HepG2 (cell line): ENCODE data around the gene PEX14. TPM values are rescaled to one million over a fixed set of nuclear protein-coding genes. Genes with fewer than 3 reads are reported as not detected.

Source experiments
- ATAC-seq: fragments of 200-7000 bp; cut with Tn5 transposase; 3 replicates; pipeline ENCODE4 v1.9.1; 2020; ENCODE audit warnings: mild to moderate bottlenecking, moderate library complexity
- BruUV-seq: library from RNA; stranded (reverse); fragments of 400-500 nt; replicated peaks from 2 replicates; lab custom pipeline; 2021; lab: Mats Ljungman, UMichigan
- CTCF ChIA-PET: fragments of 300-600 bp; formaldehyde crosslinking; extraction: SDS; loops from one replicate; lab custom pipeline; 2021; ENCODE audit warnings: low total read pairs, inconsistent platforms, low intra/inter-chr PET ratio; lab: Yijun Ruan, JAX
- POLR2A ChIA-PET: fragments of 350-600 bp; sonication (Branson Sonifier 250); formaldehyde crosslinking; loops from one replicate; lab custom pipeline; 2020; ENCODE audit warnings: antibody characterized with exemption, inconsistent platforms; lab: Yijun Ruan, JAX
- DNase-seq: peaks from one replicate; pipeline ENCODE4 v3.0.0-alpha.2; 2015; ENCODE audit warnings: low spot score
- FAIRE-seq: peaks from 3 replicates; lab custom pipeline; 2011; peaks lifted over from hg19 to GRCh38; lab: Jason Lieb, UNC
- H2AFZ ChIP-seq: one replicate; pipeline ENCODE4 v1.6.1; 2011; ENCODE audit warnings: low read length, inconsistent platforms
- H3K27ac ChIP-seq: fragments of 300-600 bp; 3 replicates; pipeline ENCODE4 v1.8.0; 2011; ENCODE audit warnings: mixed run types, mild to moderate bottlenecking, mixed read lengths, low read length, inconsistent platforms; ENCODE audit not compliant: insufficient read depth; ENCODE audit errors: extremely low read length
- H3K27me3 ChIP-seq, 2 experiments: fragments of 200-600 bp in 1 of 2; 2 replicates in 1 of 2; 3 replicates in 1 of 2; pipeline versions ENCODE4 v1.6.0 to v1.8.0; 2011; ENCODE audit warnings: low read length in 2 of 2, mild to moderate bottlenecking in 2 of 2, moderate library complexity in 2 of 2, inconsistent platforms in 1 of 2; ENCODE audit not compliant: insufficient read depth in 2 of 2, control insufficient read depth in 1 of 2
- H3K36me3 ChIP-seq, 2 experiments: fragments of 200-600 bp in 1 of 2; replicated peaks in 1 of 2; 2 replicates in 1 of 2; 3 replicates in 1 of 2; pipeline versions ENCODE4 v1.5.1 to v1.8.0; 2011; ENCODE audit warnings: low read length in 2 of 2, inconsistent platforms in 1 of 2; ENCODE audit not compliant: insufficient read depth in 2 of 2, control insufficient read depth in 1 of 2
- H3K4me1 ChIP-seq: 2 replicates; pipeline ENCODE4 v1.5.1; 2012; ENCODE audit warnings: low read length, inconsistent platforms; ENCODE audit not compliant: insufficient read depth
- H3K4me2 ChIP-seq: 2 replicates; pipeline ENCODE4 v1.6.0; 2011; ENCODE audit warnings: low read depth, low read length, inconsistent platforms
- H3K4me3 ChIP-seq, 3 experiments: fragments of 200-600 bp in 1 of 3; sonication (generic), shearing (Covaris generic) in 1 of 3; replicated peaks in 1 of 3; 2 replicates each; pipeline ENCODE4 v1.5.1; 2011 to 2016; ENCODE audit warnings: low read length in 3 of 3, inconsistent platforms in 2 of 3, low read depth in 2 of 3, mild to moderate bottlenecking in 2 of 3, control low read depth in 1 of 3, mixed read lengths in 1 of 3; ENCODE audit not compliant: insufficient read depth in 1 of 3
- H3K79me2 ChIP-seq: one replicate; pipeline ENCODE4 v1.6.1; 2011; ENCODE audit warnings: low read length, inconsistent platforms; ENCODE audit not compliant: insufficient read depth
- H3K9ac ChIP-seq: 2 replicates; pipeline ENCODE4 v1.6.0; 2011; ENCODE audit warnings: mild to moderate bottlenecking, low read depth, low read length, inconsistent platforms; ENCODE audit not compliant: insufficient read depth
- H3K9me3 ChIP-seq: 2 replicates; pipeline ENCODE4 v1.5.1; 2012; ENCODE audit warnings: mild to moderate bottlenecking, low read length
- H4K20me1 ChIP-seq: 2 replicates; pipeline ENCODE4 v1.6.0; 2011; ENCODE audit warnings: inconsistent platforms, mild to moderate bottlenecking, low read length, moderate library complexity; ENCODE audit not compliant: insufficient read depth
- ARNT2 ChIP-seq: sonication (generic); formaldehyde crosslinking; IDR thresholded peaks from 2 replicates; pipeline ENCODE4 v1.8.0; 2022; ENCODE audit warnings: mild to moderate bottlenecking, low read depth, missing genetic modification reagents, moderate library complexity
- FIP1L1 ChIP-seq: fragments of 200-400 bp; formaldehyde crosslinking; IDR thresholded peaks from 2 replicates; pipeline ENCODE4 v1.6.1; 2018; ENCODE audit warnings: low read depth, mild to moderate bottlenecking, low read length, moderate library complexity, borderline replicate concordance; ENCODE audit not compliant: insufficient read depth
- LCORL ChIP-seq, 2 experiments: fragments of 450-650 bp in 1 of 2; sonication (generic) in 1 of 2; formaldehyde crosslinking in 1 of 2; IDR thresholded peaks; 2 replicates each; pipeline versions ENCODE4 v1.5.0 to v1.6.1; 2017 to 2020; ENCODE audit warnings: antibody characterized with exemption in 1 of 2, missing genetic modification reagents in 1 of 2
- SP5 ChIP-seq: IDR thresholded peaks from 2 replicates; pipeline ENCODE4 v1.6.1; 2016; ENCODE audit warnings: low read depth, borderline replicate concordance
- ZNF616 ChIP-seq: sonication (generic); formaldehyde crosslinking; IDR thresholded peaks from 2 replicates; pipeline ENCODE4 v1.5.0; 2020; ENCODE audit warnings: low read depth, mild to moderate bottlenecking, missing genetic modification reagents
- ZNF672 ChIP-seq: sonication (generic); formaldehyde crosslinking; IDR thresholded peaks from 2 replicates; pipeline ENCODE4 v1.8.1; 2022; ENCODE audit warnings: missing genetic modification reagents
- ZNF776 ChIP-seq: sonication (generic); formaldehyde crosslinking; IDR thresholded peaks from 2 replicates; pipeline ENCODE4 v1.4.0; 2020; ENCODE audit warnings: mild to moderate bottlenecking, missing genetic modification reagents
- WGBS: methylation state at CpG from one replicate; pipeline ENCODE4 v1.1.6; 2017; ENCODE audit warnings: low lambda C conversion rate; 5-methylcytosine and 5-hydroxymethylcytosine counted together
- in situ Hi-C: cut with HindIII; loops from 2 replicates; pipeline ENCODE4 v1.10.0; 2017; ENCODE audit warnings: low pct_unique_long_range_greater_than_20kb; ENCODE audit not compliant: extremely low pct_ligation_motif_present
- intact Hi-C: fragments of 100-400 bp; cut with micrococcal nuclease; formaldehyde crosslinking; loops from one replicate; pipeline ENCODE4 v1.10.0; 2022; ENCODE audit not compliant: unreplicated experiment
- polyA plus RNA-seq, 8 experiments: library from polyadenylated mRNA; depleted of rRNA in 3 of 8; stranded (reverse) in 7 of 8; unstranded in 1 of 8; fragments of >200 nt; fragmentation: Illumina TruSeq in 4 of 8; extraction: Trizol in 4 of 8; gene quantifications; 2 replicates each; pipeline versions ENCODE4 v1.2.1 to v1.2.3, GENCODE V29; 2011 to 2016; ENCODE audit warnings: low read depth in 4 of 8, missing spikeins in 1 of 8, mixed read lengths in 1 of 8; ENCODE audit not compliant: insufficient read depth in 1 of 8
- total RNA-seq, 5 experiments: library from RNA; depleted of rRNA; stranded (reverse); fragments of >200 nt; fragmentation: Illumina TruSeq; extraction: Trizol; gene quantifications; 2 replicates each; pipeline ENCODE4 v1.2.3, GENCODE V29; 2016; ENCODE audit warnings: low read depth in 1 of 5
- TF ChIP-seq, protein P1 (sequence below): sonication (generic); formaldehyde crosslinking; conservative IDR thresholded peaks from 2 replicates; pipeline ENCODE4 v1.8.1; 2023; ENCODE audit warnings: missing genetic modification reagents

The PEX14 gene
- total and polyA plus RNA-seq, 2 of the 13 experiments (the other 11 are each of a cell fraction or from before 2014, with no cell fraction given): 6.5 to 9.9 TPM

- Histone ChIP-seq H3K36me3 (no peaks in the 10 kb centered on the region), H2AFZ (no peak overlapping the region), H3K4me1 (peaks cover 13% of the 10 kb centered on the region), H3K4me2 (no peak overlapping the region), H3K4me3 (no peak overlapping the region), H3K9me3 (no peaks in the 10 kb centered on the region), H3K27ac (no peak overlapping the region), H3K9ac (no peak overlapping the region), H4K20me1 (no peaks in the 10 kb centered on the region), H3K79me2 (no peaks in the 10 kb centered on the region), H3K27me3 (no peaks in the 10 kb centered on the region; a peak in 1 of 5 replicates)
- BruUV-seq: no TSS peak
- intact Hi-C loops (no loop called here), in situ Hi-C loops (no loop called here)
- ChIA-PET POLR2A (no interaction called here), CTCF (no interaction called here)
- no peak for FAIRE-seq
- no peak for DNase-seq
- TF ChIP-seq ZNF672: no peak
- no peak for ATAC-seq
- 96% methylated on average over 90 of the region's 108 CpGs for WGBS
Observed at GRCh38 chr1:10639011-10639774, 164.4 kb downstream of the PEX14 start.

- no peaks in the 10 kb centered on the region for H4K20me1 ChIP-seq
- no peak overlapping the region for H3K27ac ChIP-seq
- no peaks in the 10 kb centered on the region for H3K9me3 ChIP-seq
- H2AFZ ChIP-seq: no peak overlapping the region
- H3K9ac ChIP-seq: no peak overlapping the region
- no peak for ATAC-seq
- H3K4me3 ChIP-seq: no peak overlapping the region
- DNase-seq: no peak
- WGBS: 95% methylated on average over 29 of the region's 45 CpGs
- no peaks in the 10 kb centered on the region for H3K79me2 ChIP-seq
- no TSS peak for BruUV-seq
- H3K4me1 ChIP-seq: peaks cover 13% of the 10 kb centered on the region
- ChIA-PET CTCF (no interaction called here), POLR2A (no interaction called here)
- H3K4me2 ChIP-seq: no peak overlapping the region
- intact Hi-C loops: no loop called here
- TF ChIP-seq FIP1L1: no peak
- no peak for TF ChIP-seq ZNF776 (CRISPR knock-in tag)
- no peak for TF ChIP-seq SP5 (CRISPR knock-in tag)
- TF ChIP-seq ZNF616 (CRISPR knock-in tag): no peak
- TF ChIP-seq, protein P1, sequence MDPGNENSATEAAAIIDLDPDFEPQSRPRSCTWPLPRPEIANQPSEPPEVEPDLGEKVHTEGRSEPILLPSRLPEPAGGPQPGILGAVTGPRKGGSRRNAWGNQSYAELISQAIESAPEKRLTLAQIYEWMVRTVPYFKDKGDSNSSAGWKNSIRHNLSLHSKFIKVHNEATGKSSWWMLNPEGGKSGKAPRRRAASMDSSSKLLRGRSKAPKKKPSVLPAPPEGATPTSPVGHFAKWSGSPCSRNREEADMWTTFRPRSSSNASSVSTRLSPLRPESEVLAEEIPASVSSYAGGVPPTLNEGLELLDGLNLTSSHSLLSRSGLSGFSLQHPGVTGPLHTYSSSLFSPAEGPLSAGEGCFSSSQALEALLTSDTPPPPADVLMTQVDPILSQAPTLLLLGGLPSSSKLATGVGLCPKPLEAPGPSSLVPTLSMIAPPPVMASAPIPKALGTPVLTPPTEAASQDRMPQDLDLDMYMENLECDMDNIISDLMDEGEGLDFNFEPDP (CRISPR knock-in tag): no peak
- no peak for TF ChIP-seq ARNT2 (CRISPR knock-in tag)
- TF ChIP-seq LCORL (IDR thresholded peaks at IDR 0.05): peak; percentile 68
- no peak for TF ChIP-seq LCORL (CRISPR knock-in tag; IDR thresholded peaks at IDR 0.05)
- in situ Hi-C loops: no loop called here
- H3K27me3 ChIP-seq: no peaks in the 10 kb centered on the region; a peak in 1 of 5 replicates
- no peaks in the 10 kb centered on the region for H3K36me3 ChIP-seq
- FAIRE-seq: no peak
Observed at GRCh38 chr1:10639775-10640578, 165.2 kb downstream of the PEX14 start.
